ENCODE results near the gene ANKRD23. TPM values are rescaled to one million over a fixed set of nuclear protein-coding genes. Genes with fewer than 3 reads are reported as not detected.

Gene ANKRD23
- total and polyA plus RNA-seq, 2 experiments from 2014 or later = 0.76 to 1.4 TPM

DNA sequence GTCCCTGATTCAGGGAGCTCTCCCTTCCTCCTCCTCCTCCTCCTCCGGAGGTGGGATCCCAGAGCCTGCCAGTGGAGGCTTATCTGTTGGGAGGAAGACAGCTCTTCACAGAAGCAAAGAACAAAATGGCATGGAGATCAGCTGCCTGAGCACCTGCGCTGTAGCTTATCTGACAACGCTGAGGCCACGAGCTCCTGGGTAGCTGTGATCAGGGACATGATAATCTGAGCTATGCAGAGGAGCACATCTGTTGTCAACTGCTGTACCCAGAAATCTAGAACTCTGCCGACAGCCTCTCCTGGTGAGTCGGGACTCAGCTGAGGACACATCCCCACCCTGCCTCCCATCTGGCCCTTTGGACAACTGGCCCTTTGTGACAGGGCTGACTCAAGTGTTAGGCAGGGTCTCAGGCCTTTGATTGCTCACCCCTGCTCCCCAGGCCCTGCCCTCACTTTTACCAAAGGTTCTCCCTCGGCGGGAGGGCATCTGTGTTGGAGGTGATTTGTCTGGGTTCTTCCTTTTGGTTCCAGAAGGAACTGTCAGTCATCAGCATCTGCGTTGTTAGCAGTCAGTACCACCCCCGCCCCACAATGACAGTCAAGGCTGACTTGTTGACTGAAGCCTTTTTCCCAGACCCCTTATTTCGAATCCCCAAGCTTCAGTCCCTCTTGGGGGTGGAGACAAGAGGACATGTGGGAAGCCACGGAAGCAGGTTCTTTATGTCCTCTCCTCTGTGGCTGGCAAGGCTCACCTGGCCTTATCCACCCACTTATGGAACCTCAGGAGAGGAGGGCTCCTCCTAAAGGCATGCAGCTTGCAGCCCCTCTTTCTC, 33.7 kb downstream of the ANKRD23 start:
- in situ Hi-C loops (cut with MboI) = no loop called here
- 86 to 89% methylated on average over 12 of the region's 12 CpGs for WGBS, 2 experiments (ENCODE audit: low coverage in 1 of 2, low lambda C conversion rate in 2 of 2, missing lambda C conversion rate in 2 of 2)
- Histone ChIP-seq H3K9me3 (ENCODE audit: low read depth) (no peaks in the 10 kb centered on the region), H3K27ac (no peak overlapping the region), H3K79me2 (ENCODE audit: insufficient read depth) (no peaks in the 10 kb centered on the region), H3K36me3 (ENCODE audit: low read depth) (no peaks in the 10 kb centered on the region), H3K9me2 (ENCODE audit: insufficient read depth) (no peaks in the 10 kb centered on the region), H3K4me1 (ENCODE audit: insufficient read depth) (peaks cover 7% of the 10 kb centered on the region; the same call in 1 of the 2 replicates), H3K27me3 (replicated peaks; ENCODE audit: insufficient read depth) (no peaks in the 10 kb centered on the region), H3K4me2 (ENCODE audit: unreplicated experiment) (no peak overlapping the region), H4K20me1 (ENCODE audit: insufficient read depth) (no peaks in the 10 kb centered on the region), H2AFZ (no peak overlapping the region), H3F3A (ENCODE audit: insufficient read depth) (0 out of 2 replicates have a peak, but pooled peaks cover 4% of the 10 kb centered on the region), H3K9ac (no peak overlapping the region), H3K4me3 (no peak overlapping the region)
- TF ChIP-seq EZH2phosphoT487 (IDR thresholded peaks at IDR 0.05; ENCODE audit: insufficient read depth, low read depth) = no peak
- TF ChIP-seq EZH2 (IDR thresholded peaks at IDR 0.05; ENCODE audit: insufficient read depth, poor library complexity, severe bottlenecking) = no peak
- DNase-seq = no peak

GRCh38 chr2:96809216-96809882, 34.5 kb downstream of the ANKRD23 start:
- DNase-seq = no peak
- no peaks in the 10 kb centered on the region for H3K36me3 ChIP-seq (ENCODE audit: low read depth)
- H3K79me2 ChIP-seq (ENCODE audit: insufficient read depth) = no peaks in the 10 kb centered on the region
- no peaks in the 10 kb centered on the region for H3K27me3 ChIP-seq (replicated peaks; ENCODE audit: insufficient read depth)
- WGBS, 2 experiments (ENCODE audit: low coverage in 1 of 2, low lambda C conversion rate in 2 of 2, missing lambda C conversion rate in 2 of 2) = 85 to 88% methylated on average over 13 of the region's 13 CpGs
- peaks cover 7% of the 10 kb centered on the region; the same call in 1 of the 2 replicates for H3K4me1 ChIP-seq (ENCODE audit: insufficient read depth)
- H2AFZ ChIP-seq = no peak overlapping the region
- no peak overlapping the region for H3K9ac ChIP-seq
- in situ Hi-C loops (cut with MboI) = no loop called here
- no peak overlapping the region for H3K27ac ChIP-seq
- H3K4me2 ChIP-seq (ENCODE audit: unreplicated experiment) = no peak overlapping the region
- H3F3A ChIP-seq (ENCODE audit: insufficient read depth) = no peaks in the 10 kb centered on the region
- no peaks in the 10 kb centered on the region for H3K9me2 ChIP-seq (ENCODE audit: insufficient read depth)
- no peak overlapping the region for H3K4me3 ChIP-seq
- no peak for TF ChIP-seq EZH2phosphoT487 (IDR thresholded peaks at IDR 0.05; ENCODE audit: insufficient read depth, low read depth)
- no peak for TF ChIP-seq EZH2 (IDR thresholded peaks at IDR 0.05; ENCODE audit: insufficient read depth, poor library complexity, severe bottlenecking)
- H3K9me3 ChIP-seq (ENCODE audit: low read depth) = no peaks in the 10 kb centered on the region
- H4K20me1 ChIP-seq (ENCODE audit: insufficient read depth) = no peaks in the 10 kb centered on the region

- no peaks in the 10 kb centered on the region for H4K20me1 ChIP-seq (ENCODE audit: insufficient read depth)
- no peaks in the 10 kb centered on the region for H3K79me2 ChIP-seq (ENCODE audit: insufficient read depth)
- no peaks in the 10 kb centered on the region for H3K27me3 ChIP-seq (replicated peaks; ENCODE audit: insufficient read depth)
- no peak overlapping the region for H3K9ac ChIP-seq
- no peaks in the 10 kb centered on the region for H3K9me2 ChIP-seq (ENCODE audit: insufficient read depth)
- 82 to 83% methylated on average over 10 of the region's 10 CpGs for WGBS, 2 experiments (ENCODE audit: low coverage in 1 of 2, low lambda C conversion rate in 2 of 2, missing lambda C conversion rate in 2 of 2)
- in situ Hi-C loops (cut with MboI) = no loop called here
- no peak overlapping the region for H3K4me2 ChIP-seq (ENCODE audit: unreplicated experiment)
- H3K27ac ChIP-seq = no peak overlapping the region
- H3K4me1 ChIP-seq (ENCODE audit: insufficient read depth) = peaks cover 7% of the 10 kb centered on the region; the same call in 1 of the 2 replicates
- no peaks in the 10 kb centered on the region for H3K9me3 ChIP-seq (ENCODE audit: low read depth)
- no peak for DNase-seq
- no peak overlapping the region for H2AFZ ChIP-seq
- no peak for TF ChIP-seq EZH2 (IDR thresholded peaks at IDR 0.05; ENCODE audit: insufficient read depth, poor library complexity, severe bottlenecking)
- no peak for TF ChIP-seq EZH2phosphoT487 (IDR thresholded peaks at IDR 0.05; ENCODE audit: insufficient read depth, low read depth)
- H3K4me3 ChIP-seq = no peak overlapping the region
- no peaks in the 10 kb centered on the region for H3F3A ChIP-seq (ENCODE audit: insufficient read depth)
- H3K36me3 ChIP-seq (ENCODE audit: low read depth) = no peaks in the 10 kb centered on the region
Measured at GRCh38 chr2:96808176-96808837, 35.5 kb downstream of the ANKRD23 start.

GRCh38 chr2:96807127-96807471, 36.7 kb downstream of the ANKRD23 start:
- 95 to 96% methylated on average over 10 of the region's 10 CpGs for WGBS, 2 experiments (ENCODE audit: low coverage in 1 of 2, low lambda C conversion rate in 2 of 2, missing lambda C conversion rate in 2 of 2)
- in situ Hi-C loops (cut with MboI) = no loop called here

More at GRCh38 chr2:96807127-96807471, 36.7 kb downstream of the ANKRD23 start:
- TF ChIP-seq EZH2phosphoT487 (IDR thresholded peaks at IDR 0.05; ENCODE audit: insufficient read depth, low read depth) = no peak
- Histone ChIP-seq H3K4me2 (ENCODE audit: unreplicated experiment) (no peak overlapping the region), H2AFZ (no peak overlapping the region), H3K4me3 (no peak overlapping the region), H3K79me2 (ENCODE audit: insufficient read depth) (no peaks in the 10 kb centered on the region), H3K4me1 (ENCODE audit: insufficient read depth) (peaks cover 5% of the 10 kb centered on the region; the same call in 1 of the 2 replicates), H3K36me3 (ENCODE audit: low read depth) (no peaks in the 10 kb centered on the region), H3F3A (ENCODE audit: insufficient read depth) (no peaks in the 10 kb centered on the region), H3K27me3 (replicated peaks; ENCODE audit: insufficient read depth) (no peaks in the 10 kb centered on the region), H3K9me2 (ENCODE audit: insufficient read depth) (no peaks in the 10 kb centered on the region), H3K9ac (no peak overlapping the region), H4K20me1 (ENCODE audit: insufficient read depth) (no peaks in the 10 kb centered on the region), H3K9me3 (ENCODE audit: low read depth) (no peaks in the 10 kb centered on the region), H3K27ac (no peak overlapping the region)
- no peak for DNase-seq

All from GM23248 (cell line).